Fibroblast of lung (primary cell): ENCODE data around the gene ANGPT4. TPM values are rescaled to one million over a fixed set of nuclear protein-coding genes. Genes with fewer than 3 reads are reported as not detected.

Experiments
- DNase-seq, 2 donors: peaks; one replicate each; pipeline versions ENCODE4 v3.0.0 to v3.0.0-alpha.2; 2010; ENCODE audit warnings: low read depth in 2 of 2
- H2AFZ ChIP-seq: 2 replicates; pipeline ENCODE4 v1.5.1; 2012; ENCODE audit warnings: low read length, control low read depth, inconsistent platforms
- H3K27ac ChIP-seq: 2 replicates; pipeline ENCODE4 v1.5.1; 2011; ENCODE audit warnings: low read length, control low read depth; ENCODE audit not compliant: insufficient read depth
- H3K27me3 ChIP-seq: 2 replicates; pipeline ENCODE4 v1.5.1; 2011; ENCODE audit warnings: mild to moderate bottlenecking, low read length; ENCODE audit not compliant: control insufficient read depth, insufficient read depth
- H3K36me3 ChIP-seq: 2 replicates; pipeline ENCODE4 v1.5.1; 2011; ENCODE audit warnings: low read length; ENCODE audit not compliant: control insufficient read depth, insufficient read depth
- H3K4me1 ChIP-seq: 2 replicates; pipeline ENCODE4 v1.5.1; 2011; ENCODE audit warnings: low read length; ENCODE audit not compliant: control insufficient read depth, insufficient read depth; ENCODE audit errors: extremely low read depth
- H3K4me2 ChIP-seq: 2 replicates; pipeline ENCODE4 v1.5.1; 2011; ENCODE audit warnings: low read length, control low read depth; ENCODE audit not compliant: insufficient read depth; ENCODE audit errors: extremely low read depth
- H3K4me3 ChIP-seq, 4 experiments: fragments of 200-600 bp in 1 of 4; sonication (generic) in 1 of 4; replicated peaks in 1 of 4; 2 replicates each; pipeline ENCODE4 v1.5.1; 2011 to 2016; ENCODE audit warnings: low read length in 4 of 4, low read depth in 3 of 4, mild to moderate bottlenecking in 3 of 4, control low read depth in 2 of 4, inconsistent platforms in 1 of 4, mixed read lengths in 1 of 4; ENCODE audit not compliant: insufficient read depth in 1 of 4; ENCODE audit errors: control extremely low read depth in 1 of 4
- H3K79me2 ChIP-seq: 2 replicates; pipeline ENCODE4 v1.5.1; 2012; ENCODE audit warnings: mild to moderate bottlenecking, low read length, inconsistent platforms; ENCODE audit not compliant: control insufficient read depth, insufficient read depth
- H3K9ac ChIP-seq: 2 replicates; pipeline ENCODE4 v1.5.1; 2011; ENCODE audit warnings: mild to moderate bottlenecking, low read length, control low read depth; ENCODE audit not compliant: insufficient read depth
- H3K9me3 ChIP-seq: 2 replicates; pipeline ENCODE4 v1.5.1; 2012; ENCODE audit warnings: low read depth, low read length; ENCODE audit not compliant: control insufficient read depth, insufficient read depth
- H4K20me1 ChIP-seq: 2 replicates; pipeline ENCODE4 v1.5.1; 2011; ENCODE audit warnings: low read length; ENCODE audit not compliant: control insufficient read depth, insufficient read depth; ENCODE audit errors: extremely low read depth
- CTCF ChIP-seq, 2 donors: IDR thresholded peaks in 1 of 2; conservative IDR thresholded peaks in 1 of 2; 1 replicate in 1 of 2; 2 replicates in 1 of 2; pipeline ENCODE4 v1.5.1; 2011 to 2012; ENCODE audit warnings: low read length in 2 of 2, control low read depth in 1 of 2, inconsistent platforms in 1 of 2, low read depth in 1 of 2, mild to moderate bottlenecking in 1 of 2
- EZH2 ChIP-seq: IDR thresholded peaks from 2 replicates; pipeline ENCODE4 v1.5.1; 2012; ENCODE audit warnings: low read length, control low read depth, mild to moderate bottlenecking; ENCODE audit errors: missing control alignments
- polyA plus RNA-seq, 2 donors: library from polyadenylated mRNA; depleted of rRNA in 1 of 2; stranded (reverse) in 1 of 2; unstranded in 1 of 2; fragments of >200 nt; gene quantifications; 2 replicates each; pipeline ENCODE4 v1.2.1, GENCODE V29; 2011 to 2012; ENCODE audit warnings: missing spikeins in 1 of 2
- total RNA-seq: library from RNA; depleted of rRNA; stranded (reverse); fragments of >200 nt; gene quantifications from 2 replicates; pipeline ENCODE4 v1.2.1, GENCODE V29; 2014

ANGPT4 gene
- total and polyA plus RNA-seq, 2 donors (not counting 1 experiment from before 2014, with no cell fraction given) = under 0.01 TPM; not detected in 1

- Histone ChIP-seq H2AFZ (no peak overlapping the region), H3K9ac (no peak overlapping the region), H3K9me3 (no peaks in the 10 kb centered on the region), H3K4me1 (no peaks in the 10 kb centered on the region), H3K4me2 (no peak overlapping the region), H4K20me1 (no peaks in the 10 kb centered on the region), H3K36me3 (no peaks in the 10 kb centered on the region), H3K27ac (no peak overlapping the region), H3K79me2 (no peaks in the 10 kb centered on the region), H3K4me3 (no peak overlapping the region), H3K27me3 (no peaks in the 10 kb centered on the region)
- no peak for TF ChIP-seq EZH2
- no peak for TF ChIP-seq CTCF (conservative IDR thresholded peaks at IDR 0.05 in 1 of 2, IDR thresholded peaks at IDR 0.05 in 1 of 2; ENCODE audit: low read depth in 1 of 2, low read length in 2 of 2)
- DNase-seq = no peak
These were observed 43.0 kb upstream of the ANGPT4 start for GRCh38 chr20:958936-959815.

- no peak overlapping the region for H3K4me3 ChIP-seq
- H3K9ac ChIP-seq = no peak overlapping the region
- no peak overlapping the region for H2AFZ ChIP-seq
- no peak overlapping the region for H3K4me2 ChIP-seq
- H3K36me3 ChIP-seq = no peaks in the 10 kb centered on the region
- no peaks in the 10 kb centered on the region for H3K4me1 ChIP-seq
- no peaks in the 10 kb centered on the region for H3K9me3 ChIP-seq
- no peaks in the 10 kb centered on the region for H4K20me1 ChIP-seq
- DNase-seq = no peak
- no peaks in the 10 kb centered on the region for H3K27me3 ChIP-seq
- TF ChIP-seq CTCF (conservative IDR thresholded peaks at IDR 0.05 in 1 of 2, IDR thresholded peaks at IDR 0.05 in 1 of 2; ENCODE audit: low read depth in 1 of 2, low read length in 2 of 2) (peak in 1 of 2 donors; percentile 7), EZH2 (no peak)
- no peaks in the 10 kb centered on the region for H3K79me2 ChIP-seq
- no peak overlapping the region for H3K27ac ChIP-seq
These were observed 41.4 kb upstream of the ANGPT4 start for GRCh38 chr20:957544-957943.

GRCh38 chr20:956330-956951 is 40.3 kb upstream of the ANGPT4 start:
- Histone ChIP-seq H3K9me3 (no peaks in the 10 kb centered on the region), H3K79me2 (no peaks in the 10 kb centered on the region), H3K4me2 (no peak overlapping the region), H3K4me3 (no peak overlapping the region), H4K20me1 (no peaks in the 10 kb centered on the region), H3K27me3 (no peaks in the 10 kb centered on the region), H3K9ac (no peak overlapping the region), H2AFZ (no peak overlapping the region), H3K4me1 (no peaks in the 10 kb centered on the region), H3K36me3 (no peaks in the 10 kb centered on the region), H3K27ac (no peak overlapping the region)
- peak; percentile 15 to 58 for DNase-seq
- peak; percentile 97 to 100 for TF ChIP-seq CTCF (conservative IDR thresholded peaks at IDR 0.05 in 1 of 2, IDR thresholded peaks at IDR 0.05 in 1 of 2; ENCODE audit: low read depth in 1 of 2, low read length in 2 of 2)
- TF ChIP-seq EZH2 = no peak
